GM21390 (cell line): ENCODE measurements around the gene FGG.
A peak's percentile ranks its signal among the peaks of the same experiment; 100 is the strongest.

Experiments used
- ATAC-seq: cut with Tn5 transposase; IDR thresholded peaks from one replicate; pipeline ENCODE4 v1.9.1; 2021; ENCODE audit not compliant: unreplicated experiment

Gene FGG

GRCh38 chr4:154586296-154587033 is 26.0 kb downstream of the FGG start:
- ATAC-seq: no peak

DNA sequence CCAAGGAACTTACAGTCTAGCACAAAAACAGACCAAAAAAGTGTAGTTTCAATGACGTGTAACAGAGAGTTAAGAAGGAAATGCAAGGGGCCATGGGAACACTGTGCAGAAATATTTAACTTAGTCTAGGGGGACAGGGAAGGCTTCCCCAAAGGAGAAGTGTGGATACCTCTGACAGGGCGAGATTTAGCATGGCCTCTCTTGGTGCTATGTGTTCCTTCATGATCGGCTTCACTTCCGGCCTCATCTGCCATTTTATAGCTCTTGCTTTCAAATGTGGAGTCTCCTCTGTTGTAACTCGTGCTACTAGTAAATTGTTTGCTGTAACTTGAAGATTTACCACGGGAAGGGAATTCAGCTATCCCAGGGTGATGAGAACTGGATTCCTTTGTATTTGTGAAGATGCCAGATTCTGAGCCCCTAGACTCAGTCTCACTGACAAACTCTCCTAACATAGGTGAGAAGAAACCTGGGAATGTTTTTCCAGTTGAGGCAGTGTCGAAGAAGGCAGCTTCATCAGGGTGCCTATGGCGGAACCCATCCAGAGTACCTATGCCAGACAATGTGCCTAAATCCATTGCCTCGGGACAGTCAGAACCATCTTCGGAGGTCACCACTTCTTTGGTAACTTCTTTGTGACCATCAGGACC is 27.0 kb downstream of the FGG start:
- no peak for ATAC-seq

- ATAC-seq: no peak
Measured at GRCh38 chr4:154584259-154584658, 28.2 kb downstream of the FGG start.

- ATAC-seq: no peak
Measured at GRCh38 chr4:154583677-154584076, 28.8 kb downstream of the FGG start.

GRCh38 chr4:154583230-154583629 is 29.2 kb downstream of the FGG start:
- ATAC-seq: no peak

DNA sequence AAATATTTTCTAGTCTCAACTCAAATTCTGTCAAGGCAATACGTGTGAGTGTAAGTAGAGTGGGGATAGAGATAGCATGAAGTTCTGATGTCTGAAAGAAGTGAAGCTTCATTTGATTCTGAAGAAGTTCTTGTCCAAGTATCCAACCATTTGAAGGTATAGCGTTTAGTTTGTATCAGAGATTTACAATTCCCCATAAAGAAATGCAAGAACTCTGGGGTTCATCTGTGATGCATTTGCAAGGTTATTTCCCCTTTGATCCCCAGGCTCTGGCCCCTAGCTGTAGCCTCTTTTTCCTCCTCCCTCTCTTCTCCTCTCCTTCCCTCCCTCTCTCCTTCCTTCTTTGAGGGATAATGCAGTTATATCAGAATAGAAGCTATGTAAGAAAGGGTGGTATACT is 29.7 kb downstream of the FGG start:
- ATAC-seq: no peak

DNA sequence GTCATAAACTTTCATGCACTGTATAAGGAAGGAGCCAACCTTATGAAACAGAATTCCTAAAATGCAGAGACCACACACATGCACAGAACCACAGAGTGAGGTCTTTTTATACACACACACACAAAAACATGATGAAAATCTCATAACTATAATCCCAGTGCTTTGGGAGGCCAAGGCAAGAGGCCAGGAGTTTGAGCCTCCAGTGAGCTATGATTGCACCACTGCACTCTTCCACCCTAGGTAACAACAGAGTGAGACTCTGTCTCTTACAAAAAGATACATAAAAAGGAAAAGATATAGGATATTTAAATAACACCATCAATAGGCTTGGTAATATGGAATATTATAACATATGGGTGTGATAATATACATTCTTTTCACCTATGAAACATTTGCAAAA is 32.5 kb downstream of the FGG start:
- no peak for ATAC-seq

GRCh38 chr4:154578919-154579318 is 33.5 kb downstream of the FGG start:
- ATAC-seq: no peak

DNA sequence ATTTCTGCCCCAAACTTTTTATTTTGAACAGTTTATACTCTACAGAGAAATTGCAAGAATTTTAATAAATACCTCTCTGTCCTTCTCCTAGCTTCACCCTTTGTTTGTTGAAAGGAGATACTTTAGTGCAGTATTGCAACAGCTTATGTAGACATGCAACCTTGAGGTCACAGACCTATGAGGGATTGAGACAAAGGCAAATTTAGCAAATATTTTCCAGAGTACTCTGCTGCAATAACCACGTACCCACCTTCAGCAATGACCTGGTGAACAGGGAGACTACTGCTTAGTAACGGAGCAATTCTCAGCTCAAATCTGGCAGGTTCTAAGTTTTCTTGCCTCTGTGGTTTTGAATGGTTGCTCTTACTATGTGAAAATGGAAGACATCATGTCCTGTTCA is 35.1 kb downstream of the FGG start:
- no peak for ATAC-seq

DNA sequence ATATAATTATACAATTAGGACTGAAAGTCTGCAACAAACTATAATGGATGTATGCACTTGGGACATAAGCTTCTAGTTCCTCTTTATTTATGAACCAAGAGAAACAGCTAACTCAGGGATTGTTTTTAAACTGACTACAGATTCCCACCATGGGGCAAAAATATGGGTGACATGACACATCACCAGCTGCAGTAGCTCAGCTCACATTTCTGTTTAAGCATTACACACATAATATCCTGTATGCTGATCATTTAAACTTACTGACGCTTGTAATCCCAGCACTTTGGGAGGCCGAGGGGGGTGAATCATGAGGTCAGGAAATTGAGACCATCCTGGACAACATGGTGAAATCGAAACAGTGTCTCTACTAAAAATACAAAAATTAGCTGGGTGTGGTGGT is 38.1 kb downstream of the FGG start:
- no peak for ATAC-seq

GRCh38 chr4:154573190-154573870 is 39.1 kb downstream of the FGG start:
- ATAC-seq: no peak

- ATAC-seq: no peak
Measured at GRCh38 chr4:154569584-154569983, 42.9 kb downstream of the FGG start.

- no peak for ATAC-seq
Measured at GRCh38 chr4:154569028-154569427, 43.4 kb downstream of the FGG start.

DNA sequence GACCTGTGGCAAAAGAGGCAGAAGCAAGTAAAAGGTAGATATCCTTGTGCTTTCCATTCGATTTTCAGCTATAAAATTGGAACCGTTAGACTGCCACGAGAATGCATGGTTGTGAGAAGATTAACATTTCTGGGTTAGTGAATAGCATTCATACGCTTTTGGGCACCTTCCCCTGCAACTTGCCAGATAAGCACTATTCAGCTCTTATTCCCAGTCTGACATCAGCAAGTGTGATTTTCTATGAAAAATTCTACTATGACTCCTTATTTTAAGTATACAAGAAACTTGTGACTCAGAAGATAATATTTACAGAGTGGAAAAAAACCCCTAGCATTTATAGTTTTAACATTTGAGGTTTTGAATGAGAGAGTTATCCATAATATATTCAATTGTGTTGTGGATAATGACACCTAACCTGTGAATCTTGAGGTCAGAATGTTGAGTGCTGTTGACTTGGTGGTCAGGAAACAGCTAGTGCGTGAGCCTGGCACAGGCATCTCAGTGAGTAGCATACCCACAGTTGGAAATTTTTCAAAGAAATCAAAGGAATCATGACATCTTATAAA is 45.7 kb downstream of the FGG start:
- no peak for ATAC-seq

DNA sequence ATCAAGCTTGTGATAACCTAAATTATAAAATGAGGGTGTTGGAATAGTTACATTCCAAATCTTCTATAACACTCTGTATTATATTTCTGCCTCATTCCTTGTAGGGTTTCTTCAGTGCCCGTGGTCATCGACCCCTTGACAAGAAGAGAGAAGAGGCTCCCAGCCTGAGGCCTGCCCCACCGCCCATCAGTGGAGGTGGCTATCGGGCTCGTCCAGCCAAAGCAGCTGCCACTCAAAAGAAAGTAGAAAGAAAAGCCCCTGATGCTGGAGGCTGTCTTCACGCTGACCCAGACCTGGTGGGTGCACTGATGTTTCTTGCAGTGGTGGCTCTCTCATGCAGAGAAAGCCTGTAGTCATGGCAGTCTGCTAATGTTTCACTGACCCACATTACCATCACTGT is 46.8 kb downstream of the FGG start:
- no peak for ATAC-seq

GRCh38 chr4:154564311-154564710 is 48.1 kb downstream of the FGG start:
- ATAC-seq: no peak

DNA sequence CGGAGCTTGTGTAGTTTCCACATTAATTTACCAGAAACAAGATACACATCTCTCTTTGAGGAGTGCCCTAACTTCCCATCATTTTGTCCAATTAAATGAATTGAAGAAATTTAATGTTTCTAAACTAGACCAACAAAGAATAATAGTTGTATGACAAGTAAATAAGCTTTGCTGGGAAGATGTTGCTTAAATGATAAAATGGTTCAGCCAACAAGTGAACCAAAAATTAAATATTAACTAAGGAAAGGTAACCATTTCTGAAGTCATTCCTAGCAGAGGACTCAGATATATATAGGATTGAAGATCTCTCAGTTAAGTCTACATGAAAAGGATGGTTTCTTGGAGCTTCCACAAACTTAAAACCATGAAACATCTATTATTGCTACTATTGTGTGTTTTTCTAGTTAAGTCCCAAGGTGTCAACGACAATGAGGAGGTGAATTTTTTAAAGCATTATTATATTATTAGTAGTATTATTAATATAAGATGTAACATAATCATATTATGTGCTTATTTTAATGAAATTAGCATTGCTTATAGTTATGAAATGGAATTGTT is 49.7 kb downstream of the FGG start, which contains the start of gene FGB:
Gene FGB (plus strand): TSS at position 315 of the 558 bp plus-strand sequence. CDS start 8 bp downstream, at position 323.
- no peak for ATAC-seq

DNA sequence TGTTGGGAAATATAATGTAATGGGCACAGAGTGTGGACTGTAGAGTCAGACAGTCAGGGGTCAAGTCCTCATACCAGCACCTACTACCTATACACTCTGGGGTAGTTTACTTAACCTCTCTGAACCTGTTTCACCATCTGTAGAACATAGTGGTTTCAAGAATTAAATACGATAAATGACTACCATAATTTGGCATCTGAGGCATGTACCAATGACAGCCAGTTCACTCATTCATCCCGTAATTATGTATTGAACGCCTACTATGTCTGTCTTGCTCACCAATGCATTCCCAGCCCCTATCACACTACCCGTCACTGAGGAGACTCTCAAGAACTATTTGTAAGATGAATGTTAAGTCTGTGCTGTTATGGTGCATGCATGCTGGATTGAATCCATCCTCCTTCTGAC is 51.6 kb downstream of the FGG start:
- ATAC-seq: no peak

- ATAC-seq: no peak
Measured at GRCh38 chr4:154560419-154560801, 52.0 kb downstream of the FGG start.

DNA sequence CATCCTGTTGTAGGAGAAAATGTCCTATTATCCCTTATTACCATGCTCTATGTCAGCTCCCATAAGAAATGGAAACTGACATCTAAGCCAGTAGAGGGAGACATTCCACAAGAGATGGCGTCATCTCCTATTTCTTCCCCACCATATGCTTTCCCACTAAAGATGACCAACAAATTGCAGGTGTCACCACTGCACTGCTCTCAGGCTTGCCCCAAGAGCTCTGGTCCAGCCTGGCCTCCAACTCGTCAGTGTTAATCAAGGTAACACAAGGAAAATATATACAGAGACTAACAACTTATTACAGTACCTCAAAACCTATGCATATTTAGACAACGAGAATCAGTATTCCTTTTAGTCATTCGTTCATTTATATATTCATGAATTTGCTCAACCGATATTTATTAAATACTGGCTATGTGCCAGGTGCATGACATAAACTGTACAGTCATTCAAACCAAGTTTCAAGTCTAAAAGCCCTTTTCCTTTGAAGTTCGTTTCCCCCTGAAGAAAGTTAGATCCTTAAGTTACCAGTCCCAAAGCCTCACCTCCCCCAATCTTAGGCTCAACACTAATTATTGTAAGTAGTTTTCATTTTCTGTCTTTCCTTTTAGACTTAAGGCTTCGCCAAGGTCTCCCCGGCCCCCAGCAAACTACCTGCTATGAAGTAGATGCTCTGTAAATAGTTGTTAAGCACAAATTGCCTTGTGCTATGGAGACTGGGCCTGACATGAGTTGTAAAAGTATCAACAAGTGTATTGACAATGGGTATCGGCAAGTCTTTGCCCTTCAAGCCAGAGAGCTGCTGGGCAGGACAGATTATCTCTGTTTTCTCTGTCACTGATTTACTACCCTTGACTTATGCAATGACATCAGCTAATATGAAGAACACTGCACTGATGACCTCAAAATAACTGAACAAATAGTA is 52.7 kb downstream of the FGG start:
- ATAC-seq: peak; percentile 94

- peak; percentile 17 for ATAC-seq
Measured at GRCh38 chr4:154559141-154559493, 53.3 kb downstream of the FGG start.
